IMR-90 (cell line): ENCODE data around the gene NFE2L2. TPM values are rescaled to one million over a fixed set of nuclear protein-coding genes. Genes with fewer than 3 reads are reported as not detected.

Experiments used
- ATAC-seq: fragments of 200-7000 bp; cut with Tn5 transposase; 2 replicates; pipeline ENCODE4 v1.9.1; 2020; ENCODE audit warnings: low read depth, mild to moderate bottlenecking, moderate library complexity
- BruUV-seq: library from RNA; stranded (reverse); fragments of 400-500 nt; replicated peaks from 2 replicates; lab custom pipeline; 2021; lab: Mats Ljungman, UMichigan
- CTCF ChIA-PET: fragments of 300-600 bp; formaldehyde crosslinking; extraction: SDS; loops from one replicate; lab custom pipeline; 2021; ENCODE audit warnings: antibody characterized with exemption; lab: Yijun Ruan, JAX
- POLR2A ChIA-PET: fragments of 300-600 bp; sonication (Branson Sonifier 250); formaldehyde crosslinking; loops from one replicate; lab custom pipeline; 2022; ENCODE audit warnings: antibody characterized with exemption; ENCODE audit not compliant: unreplicated experiment; lab: Charles Lee
- DNase-seq: peaks from one replicate; pipeline ENCODE4 v3.0.0; 2013
- H2AFZ ChIP-seq: replicated peaks from 2 replicates; pipeline ENCODE3; 2013; ENCODE audit warnings: low read length, mild to moderate bottlenecking; ENCODE audit not compliant: poor library complexity
- H2AK5ac ChIP-seq: 2 replicates; pipeline ENCODE4 v1.6.1; 2013; ENCODE audit warnings: low read depth, low read length, inconsistent platforms
- H2AK9ac ChIP-seq: replicated peaks from 2 replicates; pipeline ENCODE3; 2013; ENCODE audit warnings: mild to moderate bottlenecking, low read depth, low read length, moderate library complexity; ENCODE audit not compliant: poor library complexity
- H2BK120ac ChIP-seq: 2 replicates; pipeline ENCODE4 v1.6.1; 2013; ENCODE audit warnings: low read depth, low read length, inconsistent platforms
- H2BK15ac ChIP-seq: 3 replicates; pipeline ENCODE4 v1.6.1; 2013; ENCODE audit warnings: low read depth, low read length, inconsistent platforms
- H2BK20ac ChIP-seq: 2 replicates; pipeline ENCODE4 v1.6.1; 2013; ENCODE audit warnings: low read depth, mild to moderate bottlenecking, inconsistent platforms, low read length, moderate library complexity
- H2BK5ac ChIP-seq: 2 replicates; pipeline ENCODE4 v1.6.1; 2013; ENCODE audit warnings: mild to moderate bottlenecking, low read depth, low read length, inconsistent platforms; ENCODE audit not compliant: poor library complexity, severe bottlenecking
- H3K14ac ChIP-seq: replicated peaks from 2 replicates; pipeline ENCODE4 v1.6.1; 2013; ENCODE audit warnings: low read depth, low read length, inconsistent platforms
- H3K18ac ChIP-seq: 2 replicates; pipeline ENCODE4 v1.6.1; 2013; ENCODE audit warnings: low read depth, low read length, control low read depth
- H3K23ac ChIP-seq: 2 replicates; pipeline ENCODE4 v1.6.1; 2013; ENCODE audit warnings: low read depth, low read length, inconsistent platforms
- H3K27ac ChIP-seq: 2 replicates; pipeline ENCODE4 v1.5.1; 2013; ENCODE audit warnings: mild to moderate bottlenecking, control low read depth, low read length; ENCODE audit not compliant: insufficient read depth
- H3K27me3 ChIP-seq: 2 replicates; pipeline ENCODE4 v1.6.1; 2013; ENCODE audit warnings: low read length; ENCODE audit not compliant: control insufficient read depth, insufficient read depth
- H3K36me3 ChIP-seq: 2 replicates; pipeline ENCODE4 v1.6.1; 2013; ENCODE audit warnings: low read length, mixed read lengths; ENCODE audit not compliant: control insufficient read depth, insufficient read depth
- H3K4ac ChIP-seq: 2 replicates; pipeline ENCODE4 v1.6.1; 2013; ENCODE audit warnings: low read depth, low read length, inconsistent platforms
- H3K4me1 ChIP-seq: 2 replicates; pipeline ENCODE4 v1.6.1; 2013; ENCODE audit warnings: low read length, mixed read lengths; ENCODE audit not compliant: control insufficient read depth, insufficient read depth
- H3K4me2 ChIP-seq: 2 replicates; pipeline ENCODE4 v1.6.1; 2013; ENCODE audit warnings: low read depth, mild to moderate bottlenecking, control low read depth, low read length, moderate library complexity
- H3K4me3 ChIP-seq: 2 replicates; pipeline ENCODE4 v1.5.1; 2013; ENCODE audit warnings: low read depth, mild to moderate bottlenecking, control low read depth, low read length, moderate library complexity; ENCODE audit not compliant: insufficient read depth
- H3K56ac ChIP-seq: 2 replicates; pipeline ENCODE4 v1.6.1; 2013; ENCODE audit warnings: low read length, inconsistent platforms; ENCODE audit not compliant: insufficient read depth; ENCODE audit errors: extremely low read depth
- H3K79me1 ChIP-seq, 2 experiments: 2 replicates each; pipeline ENCODE4 v1.6.1; 2013; ENCODE audit warnings: low read length in 2 of 2, inconsistent platforms in 1 of 2, low read depth in 1 of 2
- H3K9ac ChIP-seq: 2 replicates; pipeline ENCODE4 v1.6.1; 2013; ENCODE audit warnings: low read depth, low read length, control low read depth
- H3K9me1 ChIP-seq: 2 replicates; pipeline ENCODE4 v1.6.1; 2013; ENCODE audit warnings: low read length, inconsistent platforms; ENCODE audit not compliant: insufficient read depth
- H3K9me3 ChIP-seq: 2 replicates; pipeline ENCODE4 v1.6.1; 2013; ENCODE audit warnings: low read length; ENCODE audit not compliant: control insufficient read depth, insufficient read depth
- H4K20me1 ChIP-seq: 2 replicates; pipeline ENCODE4 v1.6.1; 2013; ENCODE audit warnings: low read length, inconsistent platforms; ENCODE audit not compliant: insufficient read depth
- H4K5ac ChIP-seq: 2 replicates; pipeline ENCODE4 v1.6.1; 2013; ENCODE audit warnings: mild to moderate bottlenecking, low read depth, low read length, control low read depth
- H4K8ac ChIP-seq, 2 experiments: 2 replicates each; pipeline ENCODE4 v1.6.1; 2013; ENCODE audit warnings: low read depth in 2 of 2, low read length in 2 of 2, control low read depth in 1 of 2, inconsistent platforms in 1 of 2
- H4K91ac ChIP-seq: 2 replicates; pipeline ENCODE4 v1.6.1; 2013; ENCODE audit warnings: low read depth, low read length, inconsistent platforms; ENCODE audit not compliant: insufficient read depth
- CEBPB ChIP-seq: IDR thresholded peaks from 2 replicates; pipeline ENCODE4 v1.6.1; 2012; ENCODE audit warnings: low read depth, low read length, improper control_type of control experiment
- CHD1 ChIP-seq: IDR thresholded peaks from 2 replicates; pipeline ENCODE4 v1.6.1; 2012; ENCODE audit warnings: low read depth, low read length, improper control_type of control experiment
- CTCF ChIP-seq: conservative IDR thresholded peaks from 2 replicates; pipeline ENCODE4 v1.5.1; 2012; ENCODE audit warnings: mild to moderate bottlenecking, low read depth, low read length, improper control_type of control experiment
- ELK1 ChIP-seq: fragments of 150-350 bp; IDR thresholded peaks from 2 replicates; pipeline ENCODE4 v1.6.1; 2016; ENCODE audit warnings: low read depth, mild to moderate bottlenecking, low read length, moderate library complexity, borderline replicate concordance
- FOS ChIP-seq: fragments of 150-350 bp; IDR thresholded peaks from 2 replicates; pipeline ENCODE4 v1.6.1; 2016; ENCODE audit warnings: low read depth, low read length
- MAFK ChIP-seq: IDR thresholded peaks from 2 replicates; pipeline ENCODE4 v1.6.1; 2012; ENCODE audit warnings: low read depth, low read length, improper control_type of control experiment
- MAZ ChIP-seq: IDR thresholded peaks from 2 replicates; pipeline ENCODE4 v1.6.1; 2012; ENCODE audit warnings: low read depth, mild to moderate bottlenecking, low read length, improper control_type of control experiment, moderate library complexity, borderline replicate concordance
- MXI1 ChIP-seq: IDR thresholded peaks from 2 replicates; pipeline ENCODE4 v1.6.1; 2012; ENCODE audit warnings: low read depth, mild to moderate bottlenecking, low read length, moderate library complexity, borderline replicate concordance
- NFE2L2 ChIP-seq: fragments of 150-350 bp; IDR thresholded peaks from 2 replicates; pipeline ENCODE4 v1.6.1; 2016; ENCODE audit warnings: low read depth, mild to moderate bottlenecking, low read length
- POLR2A ChIP-seq: IDR thresholded peaks from 2 replicates; pipeline ENCODE4 v1.6.1; 2012; ENCODE audit warnings: mild to moderate bottlenecking, low read depth, low read length
- RAD21 ChIP-seq: IDR thresholded peaks from 2 replicates; pipeline ENCODE4 v1.6.1; 2012; ENCODE audit warnings: low read length, improper control_type of control experiment
- RCOR1 ChIP-seq: IDR thresholded peaks from 2 replicates; pipeline ENCODE4 v1.6.1; 2012; ENCODE audit warnings: mild to moderate bottlenecking, low read length, improper control_type of control experiment; ENCODE audit not compliant: insufficient replicate concordance
- RFX5 ChIP-seq: IDR thresholded peaks from 2 replicates; pipeline ENCODE4 v1.8.0; 2012; ENCODE audit warnings: low read depth, mild to moderate bottlenecking, low read length, moderate library complexity
- SMC3 ChIP-seq: fragments of 150-350 bp; IDR thresholded peaks from 2 replicates; pipeline ENCODE4 v1.6.1; 2016; ENCODE audit warnings: low read depth, mild to moderate bottlenecking, antibody characterized with exemption, low read length, moderate library complexity
- USF2 ChIP-seq: fragments of 150-350 bp; IDR thresholded peaks from 2 replicates; pipeline ENCODE4 v1.6.1; 2017; ENCODE audit warnings: mild to moderate bottlenecking, antibody characterized with exemption, low read length, low read depth
- WGBS, 2 experiments: methylation state at CpG; one replicate each; pipeline versions ENCODE4 v1.1.5 to v1.1.7; 2013; ENCODE audit warnings: missing lambda C conversion rate in 2 of 2; ENCODE audit not compliant: insufficient read length in 1 of 2; ENCODE audit errors: extremely low coverage in 2 of 2; 5-methylcytosine and 5-hydroxymethylcytosine counted together
- dilution Hi-C: fragments of 300-500 bp; cut with HindIII; formaldehyde crosslinking; loops from one replicate; pipeline ENCODE4 v1.14.3; 2018; ENCODE audit warnings: low sequenced_read_pairs; ENCODE audit not compliant: unreplicated experiment
- in situ Hi-C: fragments of 300-500 bp; cut with MboI; formaldehyde crosslinking; loops from 3 replicates; pipeline ENCODE4 v1.14.3; 2019; ENCODE audit warnings: low sequenced_read_pairs, inconsistent platforms, mixed read lengths
- intact Hi-C: fragments of 100-400 bp; cut with micrococcal nuclease; formaldehyde crosslinking; loops from 2 replicates; pipeline ENCODE4 v1.10.0; 2022
- polyA plus RNA-seq, 3 experiments: library from polyadenylated mRNA; depleted of rRNA; stranded (reverse); fragments of >200 nt; gene quantifications; 2 replicates each; pipeline ENCODE4 v1.2.3, GENCODE V29; 2012; ENCODE audit warnings: low replicate concordance in 1 of 3
- total RNA-seq: library from RNA; depleted of rRNA; stranded (reverse); fragments of >200 nt; gene quantifications from 2 replicates; pipeline ENCODE4 v1.2.3, GENCODE V29; 2012

The NFE2L2 gene
- total and polyA plus RNA-seq, 2 of the 4 experiments (the other 2 are of a cell fraction) = 72.7 to 83.5 TPM

DNA sequence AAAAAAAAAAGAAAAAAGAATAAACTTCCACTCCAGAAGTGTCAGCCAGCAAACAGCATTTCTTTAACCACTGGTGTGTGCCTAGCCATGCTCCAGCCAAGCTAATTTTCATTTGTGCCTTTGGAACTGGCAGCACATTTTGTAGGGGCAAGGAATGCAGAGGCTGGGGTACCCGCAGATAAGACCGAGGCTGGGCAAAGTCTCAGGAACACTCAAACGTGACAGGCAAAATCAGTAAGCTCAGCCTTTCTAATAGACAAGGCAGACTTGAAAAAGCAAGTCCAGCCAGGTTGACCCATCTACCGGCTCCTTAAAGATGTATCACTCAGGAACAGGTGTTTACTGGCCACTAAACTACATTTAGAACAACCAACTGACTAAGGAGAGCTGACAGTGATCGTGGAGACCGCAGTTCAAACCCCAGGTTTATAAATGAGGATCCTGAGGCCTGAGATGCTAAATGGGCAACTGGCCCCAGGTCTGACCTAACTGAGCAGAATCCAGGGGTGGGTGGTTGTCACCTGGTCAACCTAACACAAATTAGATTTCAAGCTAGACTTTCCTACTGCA is 16.7 kb downstream of the NFE2L2 start:
- dilution Hi-C loops = no loop called here
- no peak for ATAC-seq
- no peak overlapping the region for H2BK20ac ChIP-seq
- no peak overlapping the region for H2BK15ac ChIP-seq
- no peak overlapping the region for H3K14ac ChIP-seq
- ChIA-PET POLR2A (interaction anchor here (0.6 kb wide), 1 partner anchor 8 kb away, joined by 3 read pairs; no protein-coding TSS in a partner anchor), CTCF (interaction anchor here (0.7 kb wide), 1 partner anchor 141 kb away, joined by 4 read pairs; no protein-coding TSS in a partner anchor)
- peaks cover 32% of the 10 kb centered on the region for H3K36me3 ChIP-seq
- BruUV-seq = no TSS peak
- H4K8ac ChIP-seq = no peak overlapping the region
- no peak for DNase-seq
- H3K56ac ChIP-seq = no peak overlapping the region
- peaks cover 35% of the 10 kb centered on the region for H3K4me1 ChIP-seq
- no peak overlapping the region for H3K4me3 ChIP-seq
- no peak overlapping the region for H2BK5ac ChIP-seq
- H4K5ac ChIP-seq = no peak overlapping the region
- peaks cover 98% of the 10 kb centered on the region for H4K20me1 ChIP-seq
- no peak overlapping the region for H3K4me2 ChIP-seq
- no peak overlapping the region for H2AK9ac ChIP-seq
- TF ChIP-seq RAD21 (no peak), FOS (no peak), SMC3 (no peak), RCOR1 (no peak), CEBPB (no peak), MAFK (no peak), NFE2L2 (no peak), ELK1 (no peak), POLR2A (no peak), MAZ (no peak), MXI1 (no peak), RFX5 (no peak), CHD1 (no peak), CTCF (no peak), USF2 (no peak)
- no peak overlapping the region for H4K91ac ChIP-seq
- intact Hi-C loops = no loop called here
- in situ Hi-C loops = no loop called here
- H3K27me3 ChIP-seq = no peaks in the 10 kb centered on the region
- peaks cover 42% of the 10 kb centered on the region for H3K9me1 ChIP-seq
- H3K9ac ChIP-seq = no peak overlapping the region
- no peak overlapping the region for H2BK120ac ChIP-seq
- H3K4ac ChIP-seq = no peak overlapping the region
- H3K27ac ChIP-seq = no peak overlapping the region
- H3K79me1 ChIP-seq = peaks cover 0 to 60% of the 10 kb centered on the region in 2 experiments; a peak in 2 of 4 replicates
- H2AK5ac ChIP-seq = no peak overlapping the region
- no peak overlapping the region for H3K23ac ChIP-seq
- H2AFZ ChIP-seq = no peak overlapping the region
- H3K9me3 ChIP-seq = no peaks in the 10 kb centered on the region
- 82% methylated on average over 3 of the region's 6 CpGs; no CpG with 5 or more reads in 1 of the 2 experiments for WGBS, 2 experiments
- no peak overlapping the region for H3K18ac ChIP-seq
